ENCODE results near the gene MORC2.

The MORC2 gene

DNA sequence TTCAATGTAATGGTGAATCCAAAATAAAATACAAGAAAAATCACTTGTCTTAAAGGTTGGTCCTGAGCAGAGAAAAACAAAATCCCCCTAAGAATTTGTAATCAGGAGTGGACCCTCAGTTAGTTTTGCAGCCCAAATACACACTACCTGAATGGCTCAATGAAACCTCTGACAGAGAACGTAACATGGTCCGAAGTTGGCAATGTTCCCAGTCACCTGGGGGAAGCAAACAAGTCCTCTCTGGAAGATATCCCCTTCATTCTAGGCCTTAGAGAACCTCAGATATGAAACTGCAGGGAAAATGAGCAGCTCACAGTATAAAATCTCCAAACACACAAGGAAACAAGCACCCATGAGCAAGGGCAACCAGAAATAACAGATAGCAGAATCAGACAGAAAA lies 58.2 kb downstream of the MORC2 start:
- DNase-seq (ENCODE audit: low read depth): no peak

DNA sequence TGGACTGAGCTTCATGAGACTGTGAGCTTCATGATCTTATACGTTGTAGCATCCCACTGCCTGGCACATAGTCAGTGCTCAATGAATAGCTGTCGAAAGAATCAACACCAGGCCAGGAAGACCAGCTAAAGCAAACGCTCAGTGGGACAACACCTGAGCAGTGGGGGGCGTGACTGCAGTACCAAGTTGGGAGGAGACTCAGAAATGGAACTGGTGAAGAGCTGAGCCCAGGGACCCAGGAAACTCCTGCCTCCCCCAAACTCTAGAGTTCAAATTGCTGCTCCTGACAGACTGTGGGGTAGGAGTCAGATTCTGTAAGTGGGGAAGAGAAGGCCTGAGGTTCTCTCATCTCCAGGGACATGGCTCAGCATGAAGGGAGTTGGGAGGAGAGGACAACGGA lies 59.3 kb downstream of the MORC2 start:
- no peak overlapping the region for H3K4me3 ChIP-seq (ENCODE audit: low read depth, low read length)
- no peak for DNase-seq (ENCODE audit: low read depth)
- TF ChIP-seq, protein P1, sequence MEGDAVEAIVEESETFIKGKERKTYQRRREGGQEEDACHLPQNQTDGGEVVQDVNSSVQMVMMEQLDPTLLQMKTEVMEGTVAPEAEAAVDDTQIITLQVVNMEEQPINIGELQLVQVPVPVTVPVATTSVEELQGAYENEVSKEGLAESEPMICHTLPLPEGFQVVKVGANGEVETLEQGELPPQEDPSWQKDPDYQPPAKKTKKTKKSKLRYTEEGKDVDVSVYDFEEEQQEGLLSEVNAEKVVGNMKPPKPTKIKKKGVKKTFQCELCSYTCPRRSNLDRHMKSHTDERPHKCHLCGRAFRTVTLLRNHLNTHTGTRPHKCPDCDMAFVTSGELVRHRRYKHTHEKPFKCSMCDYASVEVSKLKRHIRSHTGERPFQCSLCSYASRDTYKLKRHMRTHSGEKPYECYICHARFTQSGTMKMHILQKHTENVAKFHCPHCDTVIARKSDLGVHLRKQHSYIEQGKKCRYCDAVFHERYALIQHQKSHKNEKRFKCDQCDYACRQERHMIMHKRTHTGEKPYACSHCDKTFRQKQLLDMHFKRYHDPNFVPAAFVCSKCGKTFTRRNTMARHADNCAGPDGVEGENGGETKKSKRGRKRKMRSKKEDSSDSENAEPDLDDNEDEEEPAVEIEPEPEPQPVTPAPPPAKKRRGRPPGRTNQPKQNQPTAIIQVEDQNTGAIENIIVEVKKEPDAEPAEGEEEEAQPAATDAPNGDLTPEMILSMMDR (IDR thresholded peaks at IDR 0.05; ENCODE audit: insufficient read depth, low read depth, low read length, missing control alignments): no peak

More for the DNA sequence above, 58.2 kb downstream of the MORC2 start:
- TF ChIP-seq, protein P1 (IDR thresholded peaks at IDR 0.05; ENCODE audit: insufficient read depth, low read depth, low read length, missing control alignments): no peak
- H3K4me3 ChIP-seq (ENCODE audit: low read depth, low read length): no peak overlapping the region

DNA sequence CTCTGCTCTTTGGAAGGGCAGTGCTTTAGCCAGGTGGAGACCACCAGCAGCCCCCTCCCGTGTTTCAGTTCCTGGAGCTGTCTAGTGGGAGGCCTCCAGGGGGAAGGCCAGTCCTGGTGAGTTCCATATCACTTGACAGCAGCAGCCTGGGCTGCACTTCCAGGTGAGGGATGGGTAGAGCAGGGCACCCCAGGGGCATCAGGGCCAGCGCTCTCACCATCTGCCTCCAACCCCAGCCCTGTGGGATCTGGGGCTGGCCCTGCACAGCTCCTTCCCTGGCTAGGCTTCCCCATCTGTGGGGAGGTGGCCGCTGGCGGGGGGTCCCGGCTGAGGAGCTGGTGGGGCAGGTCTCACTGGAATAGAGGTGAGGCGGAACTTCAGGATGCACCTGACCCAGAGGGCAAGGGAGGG lies 60.5 kb downstream of the MORC2 start:
- TF ChIP-seq, protein P1 (IDR thresholded peaks at IDR 0.05; ENCODE audit: insufficient read depth, low read depth, low read length, missing control alignments): no peak
- H3K4me3 ChIP-seq (ENCODE audit: low read depth, low read length): no peak overlapping the region
- no peak for DNase-seq (ENCODE audit: low read depth)

DNA sequence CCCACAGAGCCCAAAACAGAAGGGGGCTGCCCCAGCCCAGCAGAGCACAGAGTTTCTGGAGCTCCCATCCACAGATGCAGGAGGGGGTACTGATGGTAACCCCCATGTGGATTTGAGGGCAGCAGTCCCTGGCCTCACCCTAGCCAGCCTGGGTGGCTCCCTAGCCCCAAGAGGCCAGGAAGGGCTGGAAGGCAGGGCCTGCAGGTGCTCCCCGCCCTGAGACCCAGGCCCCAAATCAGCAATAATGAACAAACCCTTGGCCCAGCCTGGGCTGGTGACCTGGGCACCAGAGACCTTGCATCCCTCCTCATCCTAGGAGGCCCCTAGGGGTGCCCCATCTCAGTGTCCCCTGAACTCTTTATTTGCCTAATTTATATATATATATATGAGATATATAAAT lies 61.6 kb downstream of the MORC2 start:
- TF ChIP-seq, protein P1 (IDR thresholded peaks at IDR 0.05; ENCODE audit: insufficient read depth, low read depth, low read length, missing control alignments): no peak
- no peak overlapping the region for H3K4me3 ChIP-seq (ENCODE audit: low read depth, low read length)
- DNase-seq (ENCODE audit: low read depth): no peak

DNA sequence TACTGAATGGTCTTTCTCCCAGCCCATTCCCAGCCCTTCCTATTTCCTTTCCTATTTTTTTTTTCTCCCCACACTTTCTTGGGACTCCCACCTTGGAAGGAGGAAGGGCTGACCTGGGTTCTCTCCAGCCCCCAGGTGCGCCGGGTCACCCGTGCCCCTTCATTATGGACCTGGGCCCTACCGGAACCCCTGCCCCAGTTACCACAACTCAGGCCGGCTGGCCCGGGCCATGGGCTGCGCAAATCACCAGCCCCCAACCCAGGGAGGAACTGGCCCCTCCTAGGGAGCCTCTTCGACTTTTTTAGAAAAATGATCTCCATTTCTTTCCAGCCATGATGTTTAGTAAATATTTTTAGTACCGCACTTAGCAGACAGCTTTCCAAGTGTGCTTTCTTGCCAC lies 62.2 kb downstream of the MORC2 start:
- TF ChIP-seq, protein P1 (IDR thresholded peaks at IDR 0.05; ENCODE audit: insufficient read depth, low read depth, low read length, missing control alignments): no peak
- H3K4me3 ChIP-seq (ENCODE audit: low read depth, low read length): no peak overlapping the region
- no peak for DNase-seq (ENCODE audit: low read depth)

DNA sequence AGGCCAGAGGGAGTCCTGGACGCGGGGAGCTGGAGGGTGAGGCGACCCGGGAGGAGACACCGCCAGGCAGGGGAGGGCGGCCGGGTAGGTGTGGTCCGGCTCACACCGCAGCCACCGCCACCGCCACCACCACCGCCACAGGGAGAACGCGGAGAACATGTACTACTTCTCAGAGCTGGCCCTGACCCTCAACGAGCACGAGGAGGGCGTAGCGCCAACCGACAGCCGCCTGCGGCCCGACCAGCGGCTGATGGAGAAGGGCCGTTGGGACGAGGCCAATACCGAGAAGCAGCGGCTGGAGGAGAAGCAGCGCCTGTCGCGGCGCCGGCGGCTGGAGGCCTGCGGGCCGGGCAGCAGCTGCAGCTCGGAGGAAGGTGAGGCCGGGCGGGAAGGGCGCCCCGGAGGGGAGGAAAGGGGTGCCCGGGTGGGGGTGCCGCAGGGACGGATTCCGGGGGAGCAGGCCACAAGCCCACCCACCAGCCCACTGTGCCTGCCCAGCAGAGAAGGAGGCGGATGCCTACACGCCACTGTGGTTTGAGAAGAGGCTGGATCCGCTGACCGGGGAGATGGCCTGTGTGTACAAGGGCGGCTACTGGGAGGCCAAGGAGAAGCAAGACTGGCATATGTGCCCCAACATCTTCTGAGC lies 62.8 kb downstream of the MORC2 start:
- H3K4me3 ChIP-seq (ENCODE audit: low read depth, low read length): no peak overlapping the region
- TF ChIP-seq, protein P1 (IDR thresholded peaks at IDR 0.05; ENCODE audit: insufficient read depth, low read depth, low read length, missing control alignments): no peak
- no peak for DNase-seq (ENCODE audit: low read depth)

DNA sequence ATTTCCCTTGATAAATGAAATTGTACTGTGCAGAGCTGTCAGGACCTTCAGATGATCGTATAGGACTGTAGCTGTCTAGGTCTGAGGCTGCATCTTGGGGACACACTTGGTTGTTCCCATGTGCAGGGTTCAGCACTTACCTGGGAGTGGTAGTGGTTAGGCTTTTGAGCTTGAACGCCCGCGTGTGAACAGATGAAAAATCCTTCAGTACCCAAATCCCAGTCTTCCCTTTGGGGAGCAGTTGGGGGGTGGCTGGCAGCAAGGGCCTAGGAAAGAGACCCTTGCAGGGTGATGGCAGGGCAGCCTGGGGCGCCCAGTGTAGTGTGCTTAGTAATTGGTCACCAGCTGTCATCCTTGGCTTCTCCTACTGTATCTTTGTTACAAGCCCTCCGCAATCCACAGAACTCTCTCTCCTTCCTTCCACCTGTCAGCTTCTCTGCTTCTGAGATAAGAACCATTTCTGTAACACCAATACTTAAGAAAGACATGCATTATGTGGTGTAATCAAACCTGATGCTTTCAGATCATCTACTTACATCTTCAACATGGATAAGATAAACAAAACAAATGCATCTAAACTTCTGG lies 64.6 kb downstream of the MORC2 start:
- no peak overlapping the region for H3K4me3 ChIP-seq (ENCODE audit: low read depth, low read length)
- TF ChIP-seq, protein P1 (IDR thresholded peaks at IDR 0.05; ENCODE audit: insufficient read depth, low read depth, low read length, missing control alignments): no peak
- DNase-seq (ENCODE audit: low read depth): no peak
